ENCODE measurements around the gene STAT4.
A peak's percentile ranks its signal among the peaks of the same experiment; 100 is the strongest.

The STAT4 gene

GRCh38 chr2:191150600-191151330 lies at the start of gene STAT4:
STAT4 (minus strand) TSS chr2:191150994; CDS start chr2:191148203, 2,791 bp downstream.
- DNase-seq (ENCODE audit: low read depth) = peak; percentile 77

- no peak for DNase-seq (ENCODE audit: low read depth)
Measured at GRCh38 chr2:191199929-191200512, 49.2 kb upstream of the STAT4 start.

- DNase-seq (ENCODE audit: low read depth) = no peak
Measured at GRCh38 chr2:191198271-191198670, 47.5 kb upstream of the STAT4 start.

GRCh38 chr2:191197096-191197495 lies 46.3 kb upstream of the STAT4 start:
- DNase-seq (ENCODE audit: low read depth) = no peak

GRCh38 chr2:191195021-191195420 lies 44.2 kb upstream of the STAT4 start:
- DNase-seq (ENCODE audit: low read depth) = no peak

GRCh38 chr2:191190861-191191552 lies 40.2 kb upstream of the STAT4 start:
- DNase-seq (ENCODE audit: low read depth) = no peak

GRCh38 chr2:191190435-191190834 lies 39.6 kb upstream of the STAT4 start:
- DNase-seq (ENCODE audit: low read depth) = no peak

GRCh38 chr2:191189112-191189635 lies 38.4 kb upstream of the STAT4 start:
- no peak for DNase-seq (ENCODE audit: low read depth)

GRCh38 chr2:191188550-191189093 lies 37.8 kb upstream of the STAT4 start:
- DNase-seq (ENCODE audit: low read depth) = no peak

GRCh38 chr2:191187105-191187829 lies 36.5 kb upstream of the STAT4 start:
- no peak for DNase-seq (ENCODE audit: low read depth)

GRCh38 chr2:191184457-191184856 lies 33.7 kb upstream of the STAT4 start:
- no peak for DNase-seq (ENCODE audit: low read depth)

GRCh38 chr2:191183516-191183915 lies 32.7 kb upstream of the STAT4 start:
- no peak for DNase-seq (ENCODE audit: low read depth)

GRCh38 chr2:191183081-191183480 lies 32.3 kb upstream of the STAT4 start:
- no peak for DNase-seq (ENCODE audit: low read depth)

GRCh38 chr2:191180713-191181112 lies 29.9 kb upstream of the STAT4 start:
- no peak for DNase-seq (ENCODE audit: low read depth)

GRCh38 chr2:191180276-191180675 lies 29.5 kb upstream of the STAT4 start:
- no peak for DNase-seq (ENCODE audit: low read depth)

GRCh38 chr2:191178806-191179514 lies 28.2 kb upstream of the STAT4 start:
- no peak for DNase-seq (ENCODE audit: low read depth)

GRCh38 chr2:191177751-191178736 lies 27.2 kb upstream of the STAT4 start:
- DNase-seq (ENCODE audit: low read depth) = no peak

- no peak for DNase-seq (ENCODE audit: low read depth)
Measured at GRCh38 chr2:191176801-191177438, 26.1 kb upstream of the STAT4 start.

GRCh38 chr2:191176305-191176704 lies 25.5 kb upstream of the STAT4 start:
- DNase-seq (ENCODE audit: low read depth) = no peak

GRCh38 chr2:191174442-191174841 lies 23.6 kb upstream of the STAT4 start:
- no peak for DNase-seq (ENCODE audit: low read depth)

All from activated T-cell treated with anti-CD3 and anti-CD28 coated beads for 24 hours (primary cell).